Esophagus muscularis mucosa (tissue), 4 donors: ENCODE measurements around the gene BCAS3. TPM values are rescaled to one million over a fixed set of nuclear protein-coding genes. Genes with fewer than 3 reads are reported as not detected.

ENCODE experiments used
- DNase-seq: peaks from one replicate; pipeline ENCODE4 v3.0.0-alpha.2; 2017; ENCODE audit errors: extremely low spot score
- H3K27ac ChIP-seq, 4 donors: fragments of 200-600 bp; sonication (generic); replicated peaks in 1 of 4; 1 replicate in 3 of 4; 2 replicates in 1 of 4; pipeline ENCODE4 v1.5.1; 2016 to 2019; ENCODE audit warnings: mild to moderate bottlenecking in 1 of 4
- H3K27me3 ChIP-seq, 4 donors: fragments of 200-600 bp; sonication (generic); one replicate each; pipeline versions ENCODE4 v1.5.1 to v1.6.0; 2016 to 2019
- H3K36me3 ChIP-seq, 4 donors: fragments of 200-600 bp; sonication (generic); one replicate each; pipeline ENCODE4 v1.5.1; 2016 to 2019
- H3K4me1 ChIP-seq, 4 donors: fragments of 200-600 bp; sonication (generic); one replicate each; pipeline ENCODE4 v1.5.1; 2016 to 2019
- H3K4me3 ChIP-seq, 4 donors: fragments of 200-600 bp; sonication (generic); 1 replicate in 2 of 4; 2 replicates in 2 of 4; pipeline ENCODE4 v1.5.1; 2016 to 2019; ENCODE audit warnings: mild to moderate bottlenecking in 4 of 4, moderate library complexity in 1 of 4
- H3K9me3 ChIP-seq, 4 donors: fragments of 200-600 bp; sonication (generic); 1 replicate in 3 of 4; 2 replicates in 1 of 4; pipeline ENCODE4 v1.5.1; 2016 to 2019
- CTCF ChIP-seq, 3 experiments: fragments of 200-600 bp in 2 of 3; fragments of 450-650 bp in 1 of 3; sonication (generic) in 2 of 3; IDR thresholded peaks; one replicate each; pipeline ENCODE4 v1.5.1; 2017 to 2019; ENCODE audit warnings: antibody characterized with exemption in 3 of 3, mild to moderate bottlenecking in 2 of 3, moderate library complexity in 1 of 3
- EP300 ChIP-seq: sonication (generic); formaldehyde crosslinking; IDR thresholded peaks from one replicate; pipeline ENCODE4 v1.6.1; 2017; ENCODE audit warnings: antibody characterized with exemption
- POLR2A ChIP-seq: fragments of 450-650 bp; IDR thresholded peaks from one replicate; pipeline ENCODE4 v1.6.1; 2017; ENCODE audit warnings: antibody characterized with exemption, moderate library complexity, mild to moderate bottlenecking, low read depth
- POLR2AphosphoS5 ChIP-seq, 2 donors: sonication (generic); formaldehyde crosslinking; IDR thresholded peaks; one replicate each; pipeline ENCODE4 v1.6.1; 2017; ENCODE audit warnings: antibody characterized with exemption in 2 of 2
- WGBS: methylation state at CpG from one replicate; pipeline ENCODE4 v1.1.5; 2018; 5-methylcytosine and 5-hydroxymethylcytosine counted together
- intact Hi-C: fragments of 100-400 bp; cut with DNase I; formaldehyde crosslinking; loops from one replicate; pipeline ENCODE4 v1.15.1; 2023
- total RNA-seq, 4 donors: library from RNA; depleted of rRNA; stranded (reverse); fragments of >200 nt; gene quantifications; one replicate each; pipeline versions ENCODE4 v1.1.0 to v1.2.1, GENCODE V29; 2016

BCAS3 gene
- total RNA-seq, 4 donors from 2014 or later = 17.4 to 25.7 (median 19.5) TPM

GRCh38 chr17:61360318-61360943, 682.8 kb downstream of the BCAS3 start:
- WGBS = 93% methylated on average over 3 of the region's 3 CpGs
- Histone ChIP-seq H3K4me3 (no peak overlapping the region), H3K9me3 (no peaks in the 10 kb centered on the region), H3K27me3 (no peaks in the 10 kb centered on the region), H3K36me3 (no peaks in the 10 kb centered on the region), H3K27ac (no peak overlapping the region), H3K4me1 (peaks cover 0 to 19% (median 2%) of the 10 kb centered on the region in 4 donors)
- TF ChIP-seq POLR2A (no peak), POLR2AphosphoS5 (IDR thresholded peaks at IDR 0.05) (no peak), EP300 (no peak), CTCF (IDR thresholded peaks at IDR 0.05) (no peak)
- intact Hi-C loops = no loop called here
- no peak for DNase-seq

GRCh38 chr17:61361084-61361483, 683.4 kb downstream of the BCAS3 start:
- WGBS = 79% methylated on average over 2 of the region's 2 CpGs
- Histone ChIP-seq H3K27ac (no peak overlapping the region), H3K4me1 (peaks cover 0 to 19% (median 3%) of the 10 kb centered on the region in 4 donors), H3K27me3 (no peaks in the 10 kb centered on the region), H3K36me3 (no peaks in the 10 kb centered on the region), H3K4me3 (no peak overlapping the region), H3K9me3 (no peaks in the 10 kb centered on the region)
- TF ChIP-seq CTCF (IDR thresholded peaks at IDR 0.05) (no peak), POLR2AphosphoS5 (IDR thresholded peaks at IDR 0.05) (peak in 1 of 2 donors; percentile 33)
- no peak for DNase-seq
- intact Hi-C loops = no loop called here

- H3K27ac ChIP-seq = no peak overlapping the region
- H3K27me3 ChIP-seq = no peaks in the 10 kb centered on the region
- 86% methylated on average over 5 of the region's 5 CpGs for WGBS
- H3K4me3 ChIP-seq = no peak overlapping the region
- intact Hi-C loops = no loop called here
- peaks cover 7 to 29% (median 12%) of the 10 kb centered on the region in 4 donors for H3K4me1 ChIP-seq
- H3K36me3 ChIP-seq = no peaks in the 10 kb centered on the region
- H3K9me3 ChIP-seq = no peaks in the 10 kb centered on the region
- TF ChIP-seq CTCF (IDR thresholded peaks at IDR 0.05) (no peak), POLR2A (no peak), POLR2AphosphoS5 (IDR thresholded peaks at IDR 0.05) (no peak), EP300 (no peak)
- no peak for DNase-seq
These were observed 684.7 kb downstream of the BCAS3 start for GRCh38 chr17:61362396-61362795.

GRCh38 chr17:61362852-61363600, 685.4 kb downstream of the BCAS3 start:
- WGBS = 93% methylated on average over 9 of the region's 9 CpGs
- Histone ChIP-seq H3K9me3 (no peaks in the 10 kb centered on the region), H3K36me3 (no peaks in the 10 kb centered on the region), H3K27me3 (no peaks in the 10 kb centered on the region), H3K4me3 (no peak overlapping the region), H3K27ac (no peak overlapping the region), H3K4me1 (peaks cover 8 to 34% (median 14%) of the 10 kb centered on the region in 4 donors)
- intact Hi-C loops = no loop called here
- no peak for TF ChIP-seq CTCF (IDR thresholded peaks at IDR 0.05)
- no peak for DNase-seq
